Stomach smooth muscle (tissue), 2 donors: ENCODE measurements around the gene NUP214.
"Not testable (repeated sequence)": the region's sequence is repeated elsewhere in the genome, so short reads cannot be mapped to it uniquely, and the experiment has no call there.

ENCODE experiments used
- H3K27ac ChIP-seq: one replicate; pipeline ENCODE4 v1.7.0; 2013; ENCODE audit warnings: mild to moderate bottlenecking, low read length, inconsistent platforms
- H3K27me3 ChIP-seq, 2 donors: one replicate each; pipeline ENCODE4 v1.7.0; 2013; ENCODE audit warnings: low read length in 2 of 2; ENCODE audit not compliant: insufficient read depth in 2 of 2, control insufficient read depth in 1 of 2
- H3K36me3 ChIP-seq, 2 donors: one replicate each; pipeline ENCODE4 v1.7.0; 2013; ENCODE audit warnings: low read length in 2 of 2; ENCODE audit not compliant: control insufficient read depth in 2 of 2, insufficient read depth in 2 of 2
- H3K4me1 ChIP-seq: one replicate; pipeline ENCODE4 v1.7.0; 2013; ENCODE audit warnings: low read length; ENCODE audit not compliant: control insufficient read depth, insufficient read depth
- H3K4me3 ChIP-seq, 2 donors: one replicate each; pipeline ENCODE4 v1.7.0; 2013; ENCODE audit warnings: low read length in 2 of 2
- H3K9ac ChIP-seq, 2 donors: one replicate each; pipeline ENCODE4 v1.7.0; 2013; ENCODE audit warnings: low read length in 2 of 2, mild to moderate bottlenecking in 1 of 2
- H3K9me3 ChIP-seq, 2 donors: one replicate each; pipeline ENCODE4 v1.7.0; 2013; ENCODE audit warnings: low read length in 2 of 2; ENCODE audit not compliant: control insufficient read depth in 2 of 2
- donor health status: healthy.
- donor health status: Pancreatic carcinoma.

NUP214 gene

DNA sequence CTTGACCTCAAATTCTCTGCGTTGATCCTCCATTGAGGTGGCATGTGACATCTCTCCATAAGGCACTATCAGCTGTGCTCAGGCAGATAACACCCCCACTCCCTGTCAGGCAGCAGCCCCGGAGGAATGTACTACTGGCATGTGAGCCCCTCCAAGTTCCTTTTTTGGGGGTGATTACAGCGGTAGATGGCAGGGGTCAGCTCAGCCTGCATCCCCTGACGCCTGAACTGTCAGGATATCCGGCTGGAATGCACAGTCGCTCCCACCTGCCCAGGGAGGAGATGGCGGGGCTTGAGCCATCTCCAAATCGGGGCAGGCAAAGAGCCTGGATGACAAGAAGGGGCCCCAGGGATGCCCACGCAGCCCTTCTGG lies 110.1 kb downstream of the NUP214 start:
- H3K9me3 ChIP-seq: no peaks in the 10 kb centered on the region
- H3K4me1 ChIP-seq: peaks cover 12% of the 10 kb centered on the region
- H3K27me3 ChIP-seq: peaks cover 0 to 3% of the 10 kb centered on the region in 2 donors
- no peak overlapping the region for H3K27ac ChIP-seq
- no peak overlapping the region for H3K4me3 ChIP-seq
- no peak overlapping the region for H3K9ac ChIP-seq
- peaks cover 20 to 35% of the 10 kb centered on the region in 2 donors for H3K36me3 ChIP-seq

DNA sequence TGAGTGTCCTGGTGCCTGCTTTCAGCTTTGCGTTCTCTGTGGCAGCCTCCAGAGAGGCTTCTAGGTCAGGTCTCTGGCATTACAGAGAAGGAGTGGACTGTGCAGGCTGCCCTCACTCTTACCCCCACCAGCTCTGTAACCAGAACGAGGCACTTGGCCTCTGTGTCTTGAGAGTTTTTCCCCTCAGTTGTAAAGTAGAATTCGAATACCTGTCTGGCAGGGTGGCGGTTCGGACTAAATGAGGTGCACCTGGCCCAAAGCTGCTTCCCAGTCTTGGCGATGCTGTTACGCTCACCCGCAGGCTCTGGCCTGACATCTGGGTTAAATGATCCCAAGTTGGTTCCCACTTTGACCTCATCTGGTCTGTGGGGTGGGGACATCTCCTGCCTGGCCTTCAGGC lies 110.8 kb downstream of the NUP214 start:
- Histone ChIP-seq H3K4me3 (no peak overlapping the region), H3K27ac (no peak overlapping the region)

DNA sequence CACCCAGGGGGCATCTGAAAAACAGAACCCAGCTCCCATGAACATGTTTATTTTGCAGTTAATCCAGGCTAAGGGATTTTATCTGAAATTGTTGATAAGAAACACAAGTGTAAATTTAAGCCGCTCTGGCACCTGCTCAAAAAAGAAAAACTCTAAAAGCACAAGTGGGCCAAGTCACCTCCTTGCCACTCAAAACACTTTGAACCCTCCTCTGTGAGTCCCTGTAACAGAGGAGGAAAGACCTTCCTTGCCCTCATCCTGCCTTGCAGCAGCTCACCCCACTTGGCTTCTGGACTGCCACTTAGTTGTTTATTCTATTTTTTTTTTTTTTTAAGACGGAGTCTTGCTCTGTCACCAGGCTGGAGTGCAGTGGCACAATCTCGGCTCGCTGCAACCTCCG lies 111.4 kb downstream of the NUP214 start:
- no peak overlapping the region for H3K9ac ChIP-seq
- H3K27ac ChIP-seq: no peak overlapping the region
- H3K4me3 ChIP-seq: no peak overlapping the region
- H3K4me1 ChIP-seq: peaks cover 12% of the 10 kb centered on the region
- H3K9me3 ChIP-seq: no peaks in the 10 kb centered on the region
- peaks cover 16 to 30% of the 10 kb centered on the region in 2 donors for H3K36me3 ChIP-seq
- H3K27me3 ChIP-seq: peaks cover 2 to 3% of the 10 kb centered on the region in 2 donors

More for the DNA sequence above, 110.8 kb downstream of the NUP214 start:
- Histone ChIP-seq H3K9me3 (no peaks in the 10 kb centered on the region), H3K9ac (no peak overlapping the region), H3K4me1 (peaks cover 12% of the 10 kb centered on the region), H3K36me3 (peaks cover 20 to 33% of the 10 kb centered on the region in 2 donors), H3K27me3 (peaks cover 2 to 3% of the 10 kb centered on the region in 2 donors)

DNA sequence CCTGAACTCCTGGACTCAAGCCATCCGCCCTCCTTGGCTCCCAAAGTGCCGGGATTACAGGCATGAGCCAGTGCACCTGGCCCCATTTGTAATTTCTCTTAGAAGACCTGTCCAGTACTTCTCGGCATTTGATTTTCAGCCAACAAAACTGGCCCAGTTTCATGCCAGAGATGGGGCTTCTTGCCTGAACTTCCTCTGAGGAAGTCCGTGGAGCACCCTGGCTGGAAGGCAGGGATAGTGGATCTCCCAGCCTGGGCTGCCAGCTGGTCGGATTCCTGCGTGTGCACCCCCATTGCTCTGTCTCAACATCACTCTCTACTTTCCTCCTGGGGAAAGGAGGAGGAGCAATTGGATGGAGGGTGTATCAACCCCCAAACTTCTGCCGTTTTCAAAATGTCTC lies 111.9 kb downstream of the NUP214 start:
- Histone ChIP-seq H3K27ac (no peak overlapping the region), H3K4me3 (no peak overlapping the region), H3K4me1 (peaks cover 12% of the 10 kb centered on the region), H3K9me3 (no peaks in the 10 kb centered on the region), H3K9ac (no peak overlapping the region), H3K27me3 (peaks cover 2 to 3% of the 10 kb centered on the region in 2 donors), H3K36me3 (peaks cover 11 to 24% of the 10 kb centered on the region in 2 donors)

DNA sequence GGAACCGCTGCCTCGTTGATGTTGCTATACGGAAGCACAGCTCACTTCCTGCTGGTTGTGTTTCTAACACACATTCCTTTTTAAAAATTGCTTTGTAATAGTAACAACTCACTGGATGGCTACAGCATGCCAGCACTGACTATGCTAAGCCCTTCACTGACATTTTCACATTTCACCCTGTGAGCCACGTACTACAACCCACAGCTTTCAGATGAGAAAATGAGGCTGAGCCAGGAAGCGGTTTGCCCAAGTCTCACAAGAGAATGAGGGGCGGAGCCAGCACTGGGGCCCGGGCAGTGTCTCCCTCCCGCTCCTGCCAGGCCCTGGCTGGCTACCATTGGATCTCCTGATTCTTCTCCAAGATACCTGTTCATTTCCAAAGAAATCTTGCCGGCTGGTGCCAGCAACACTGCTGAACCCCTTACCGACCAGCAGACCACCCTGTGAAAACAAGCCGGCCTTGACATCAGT lies 112.6 kb downstream of the NUP214 start:
- Histone ChIP-seq H3K9ac (peak overlapping the region in 1 of 2 donors; percentile 21), H3K27me3 (peaks cover 2 to 3% of the 10 kb centered on the region in 2 donors), H3K9me3 (peaks cover 0 to under 1% of the 10 kb centered on the region in 2 donors), H3K27ac (no peak overlapping the region), H3K36me3 (peaks cover 11 to 23% of the 10 kb centered on the region in 2 donors), H3K4me3 (peak overlapping the region in 1 of 2 donors; percentile 44), H3K4me1 (peaks cover 12% of the 10 kb centered on the region)

DNA sequence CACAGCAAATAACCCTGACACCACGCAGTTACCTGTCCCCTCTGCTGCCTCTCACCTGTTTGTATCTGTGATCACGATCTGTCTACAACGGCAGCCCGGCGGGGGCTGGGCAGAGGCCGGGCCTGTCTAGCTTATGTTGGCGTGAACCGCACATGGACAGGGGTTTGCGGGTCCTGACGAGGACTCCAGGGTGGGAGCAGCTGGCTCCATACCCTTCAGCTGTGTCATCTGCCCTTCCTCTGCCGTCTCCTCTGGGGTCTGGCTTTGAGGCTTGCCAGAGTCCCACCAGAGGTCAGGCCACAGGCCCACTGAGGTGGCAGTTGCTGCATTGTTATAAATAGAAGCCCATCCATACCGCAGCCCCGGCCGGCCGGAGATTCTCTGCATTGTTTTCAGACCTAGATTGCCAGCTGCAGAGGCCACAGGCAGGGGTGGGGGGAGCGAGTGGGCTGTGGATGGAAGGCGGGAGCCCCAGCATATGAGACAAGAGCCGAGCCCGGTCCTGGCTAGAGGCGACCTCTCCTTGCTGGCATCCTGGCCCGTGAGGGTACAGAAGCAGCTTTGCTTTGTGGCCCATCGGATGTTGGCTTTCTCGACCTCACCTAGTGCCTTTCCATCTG lies 113.1 kb downstream of the NUP214 start:
- Histone ChIP-seq H3K36me3 (peaks cover 9 to 18% of the 10 kb centered on the region in 2 donors), H3K27ac (no peak overlapping the region), H3K9ac (peak overlapping the region in 1 of 2 donors; percentile 29), H3K9me3 (peaks cover 0 to 4% of the 10 kb centered on the region in 2 donors), H3K4me1 (peaks cover 12% of the 10 kb centered on the region), H3K4me3 (peak overlapping the region in 1 of 2 donors; percentile 44), H3K27me3 (peaks cover 2 to 3% of the 10 kb centered on the region in 2 donors)

DNA sequence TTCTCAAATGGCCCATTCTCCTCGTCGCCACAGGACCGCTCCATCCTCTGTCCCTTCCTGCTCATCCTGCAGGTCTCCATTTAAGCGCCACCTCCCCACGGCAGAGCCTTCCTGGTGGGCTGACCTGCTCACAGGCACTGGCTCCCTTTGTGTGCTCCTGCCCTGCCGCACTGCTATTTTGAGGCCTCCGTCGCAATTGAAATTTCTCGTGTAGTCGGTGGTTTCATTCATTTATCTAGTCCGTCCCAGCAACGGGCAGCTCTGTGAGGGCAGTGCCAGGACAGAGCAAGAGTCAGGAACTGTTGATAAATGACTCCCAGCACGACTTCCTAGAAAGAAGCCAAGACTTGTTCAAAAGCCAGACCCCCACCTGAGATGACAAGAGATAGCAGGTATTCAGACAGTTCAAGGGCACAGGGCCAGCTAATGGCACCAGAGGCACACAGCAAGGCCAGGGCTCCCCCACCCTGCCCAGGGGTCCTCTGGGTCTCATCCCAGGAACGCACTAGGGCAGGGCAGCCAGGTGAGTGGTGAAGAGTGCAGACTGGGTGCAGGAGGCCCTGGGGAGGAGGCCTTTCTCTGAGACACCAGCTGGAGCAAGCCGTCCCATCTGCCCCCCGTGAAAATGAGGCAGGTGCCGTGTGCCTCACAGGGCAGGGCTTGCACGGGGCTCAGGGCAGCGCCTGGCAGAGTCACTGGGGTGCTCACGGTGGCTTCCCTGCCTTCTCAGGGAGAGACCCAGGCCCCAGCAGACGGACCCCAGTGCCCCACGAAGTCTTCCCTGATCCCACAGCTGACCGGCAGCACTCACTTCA lies 114.0 kb downstream of the NUP214 start:
- Histone ChIP-seq H3K36me3 (peaks cover 7 to 10% of the 10 kb centered on the region in 2 donors), H3K27me3 (peaks cover 2 to 3% of the 10 kb centered on the region in 2 donors), H3K9ac (no peak overlapping the region), H3K4me3 (no peak overlapping the region), H3K4me1 (peaks cover 12% of the 10 kb centered on the region), H3K9me3 (peaks cover 0 to 4% of the 10 kb centered on the region in 2 donors), H3K27ac (no peak overlapping the region)

DNA sequence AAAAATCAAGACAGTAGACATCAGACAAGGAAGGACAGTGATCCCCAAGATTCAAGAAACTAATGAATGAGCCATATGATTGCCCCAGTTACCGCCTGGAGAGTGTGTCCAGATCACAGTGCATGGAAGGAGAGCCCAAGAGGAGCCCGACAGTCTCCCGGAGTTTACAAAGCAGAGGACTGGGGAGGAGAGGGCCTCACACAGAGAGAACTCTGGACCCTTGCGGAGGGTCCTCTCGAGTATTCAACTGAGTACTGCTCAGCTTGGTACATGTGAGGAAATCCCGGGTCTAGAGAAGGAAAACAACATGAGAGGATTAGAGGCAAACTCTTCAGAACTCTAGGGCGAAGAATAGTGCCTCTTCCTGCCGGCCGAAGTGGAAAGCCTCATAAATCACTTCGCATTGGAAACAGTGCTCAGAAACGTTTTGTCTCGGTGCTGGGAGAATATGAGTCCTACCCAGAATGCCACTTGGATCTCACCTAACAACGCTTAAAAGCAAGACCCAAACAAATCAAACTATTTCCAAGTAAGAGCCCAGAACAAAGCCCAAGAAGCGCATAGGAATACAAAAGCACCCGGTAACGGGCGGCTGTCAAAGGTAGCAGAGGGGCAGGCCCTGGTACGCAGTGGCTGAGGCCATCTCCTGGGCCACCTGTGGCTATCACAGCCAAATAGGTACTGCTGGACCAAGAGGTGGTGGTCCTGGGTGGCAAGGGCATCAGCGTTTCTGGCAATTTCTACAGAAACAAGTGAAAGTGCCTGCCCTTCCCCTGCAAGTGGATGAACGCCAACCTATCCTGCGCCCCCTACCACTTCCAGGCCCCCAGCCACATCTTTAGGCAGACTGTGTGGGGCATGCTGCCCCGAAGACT lies 114.9 kb downstream of the NUP214 start:
- no peak overlapping the region for H3K27ac ChIP-seq
- peaks cover 0 to 4% of the 10 kb centered on the region in 2 donors for H3K9me3 ChIP-seq
- H3K4me3 ChIP-seq: no peak overlapping the region
- H3K9ac ChIP-seq: no peak overlapping the region
- H3K27me3 ChIP-seq: peaks cover 2 to 3% of the 10 kb centered on the region in 2 donors
- peaks cover 12% of the 10 kb centered on the region for H3K4me1 ChIP-seq
- peaks cover 1 to 2% of the 10 kb centered on the region in 2 donors for H3K36me3 ChIP-seq

DNA sequence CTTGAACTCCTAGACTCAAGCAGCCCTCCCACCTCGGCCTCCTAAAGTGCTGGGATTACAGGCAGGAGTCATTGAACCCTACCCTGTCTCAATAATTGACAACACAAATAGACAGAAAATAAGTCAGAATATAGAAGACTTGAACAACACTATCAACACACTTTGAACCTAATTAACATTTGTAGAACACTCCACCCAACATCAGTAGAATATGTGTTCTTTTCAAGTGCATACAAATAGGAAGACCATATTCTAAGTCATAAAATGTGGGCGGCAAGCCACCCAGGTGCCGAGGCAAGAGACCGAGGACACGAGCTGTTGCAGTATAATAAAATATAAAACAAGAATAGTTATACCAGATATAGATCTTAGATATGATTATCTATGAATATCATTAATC lies 118.9 kb downstream of the NUP214 start:
- H3K9me3 ChIP-seq, H3K4me3 ChIP-seq, H3K27ac ChIP-seq, H3K36me3 ChIP-seq, H3K4me1 ChIP-seq, H3K27me3 ChIP-seq, H3K9ac ChIP-seq: not testable (repeated sequence)

DNA sequence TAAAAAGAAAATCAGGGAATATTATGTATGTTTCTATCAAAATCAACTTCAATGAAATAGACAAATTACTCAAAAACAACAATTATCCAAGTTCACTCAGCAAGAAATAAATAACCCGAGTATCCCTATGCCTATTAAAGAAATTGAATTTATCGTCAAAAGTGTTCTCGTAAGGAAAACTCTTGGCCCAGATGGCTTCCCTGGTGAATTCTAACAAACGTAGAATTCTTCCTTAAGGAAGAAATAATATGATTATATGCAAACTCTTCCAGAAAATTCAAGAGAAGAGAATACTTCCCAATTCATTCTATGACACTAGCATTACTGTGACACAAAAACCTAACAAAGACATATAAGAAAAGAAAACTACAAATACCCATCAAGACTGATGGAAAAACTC lies 121.2 kb downstream of the NUP214 start:
- Histone ChIP-seq H3K9ac (no peak overlapping the region), H3K4me1 (no peaks in the 10 kb centered on the region), H3K4me3 (no peak overlapping the region), H3K9me3 (peaks cover 0 to 4% of the 10 kb centered on the region in 2 donors), H3K27me3 (no peaks in the 10 kb centered on the region), H3K36me3 (no peaks in the 10 kb centered on the region), H3K27ac (no peak overlapping the region)
